ENCODE results near the gene HSPG2.

- TF ChIP-seq, protein P1, sequence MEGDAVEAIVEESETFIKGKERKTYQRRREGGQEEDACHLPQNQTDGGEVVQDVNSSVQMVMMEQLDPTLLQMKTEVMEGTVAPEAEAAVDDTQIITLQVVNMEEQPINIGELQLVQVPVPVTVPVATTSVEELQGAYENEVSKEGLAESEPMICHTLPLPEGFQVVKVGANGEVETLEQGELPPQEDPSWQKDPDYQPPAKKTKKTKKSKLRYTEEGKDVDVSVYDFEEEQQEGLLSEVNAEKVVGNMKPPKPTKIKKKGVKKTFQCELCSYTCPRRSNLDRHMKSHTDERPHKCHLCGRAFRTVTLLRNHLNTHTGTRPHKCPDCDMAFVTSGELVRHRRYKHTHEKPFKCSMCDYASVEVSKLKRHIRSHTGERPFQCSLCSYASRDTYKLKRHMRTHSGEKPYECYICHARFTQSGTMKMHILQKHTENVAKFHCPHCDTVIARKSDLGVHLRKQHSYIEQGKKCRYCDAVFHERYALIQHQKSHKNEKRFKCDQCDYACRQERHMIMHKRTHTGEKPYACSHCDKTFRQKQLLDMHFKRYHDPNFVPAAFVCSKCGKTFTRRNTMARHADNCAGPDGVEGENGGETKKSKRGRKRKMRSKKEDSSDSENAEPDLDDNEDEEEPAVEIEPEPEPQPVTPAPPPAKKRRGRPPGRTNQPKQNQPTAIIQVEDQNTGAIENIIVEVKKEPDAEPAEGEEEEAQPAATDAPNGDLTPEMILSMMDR (IDR thresholded peaks at IDR 0.05), result no peak
- TF ChIP-seq POLR2A (IDR thresholded peaks at IDR 0.05), result no peak
These were observed 88.5 kb downstream of the HSPG2 start for GRCh38 chr1:21848524-21849174.
